Caco-2 (cell line): ENCODE data around the gene WDR59. TPM values are rescaled to one million over a fixed set of nuclear protein-coding genes. Genes with fewer than 3 reads are reported as not detected.

Experiments used
- Bru-seq: library from RNA; stranded (reverse); fragments of 400-500 nt; gene quantifications from one replicate; lab custom pipeline; 2021; lab: Mats Ljungman, UMichigan
- BruChase-seq, 2 experiments: library from RNA; stranded (reverse); fragments of 400-500 nt; gene quantifications; one replicate each; lab custom pipeline; 2021; lab: Mats Ljungman, UMichigan
- BruUV-seq: library from RNA; stranded (reverse); fragments of 400-500 nt; replicated peaks from 2 replicates; lab custom pipeline; 2021; lab: Mats Ljungman, UMichigan
- CTCF ChIA-PET: fragments of 300-600 bp; sonication (Branson Sonifier 250); formaldehyde crosslinking; loops from one replicate; lab custom pipeline; 2022; ENCODE audit warnings: antibody characterized with exemption; lab: Charles Lee
- POLR2A ChIA-PET: fragments of 300-600 bp; sonication (Branson Sonifier 250); formaldehyde crosslinking; loops from one replicate; lab custom pipeline; 2022; ENCODE audit warnings: antibody characterized with exemption; lab: Charles Lee
- DNase-seq, 2 experiments: peaks; one replicate each; pipeline versions ENCODE4 v3.0.0 to v3.0.0-alpha.2; 2020 to 2022
- H3K27me3 ChIP-seq: replicated peaks from 2 replicates; pipeline ENCODE4 v1.6.0; 2011; ENCODE audit warnings: low read length; ENCODE audit not compliant: control insufficient read depth, insufficient read depth
- H3K36me3 ChIP-seq: 2 replicates; pipeline ENCODE4 v1.5.1; 2011; ENCODE audit warnings: low read length; ENCODE audit not compliant: control insufficient read depth, insufficient read depth
- H3K4me1 ChIP-seq: fragments of 250-450 bp; sonication (Bioruptor Pico); 2 replicates; pipeline ENCODE4 v1.5.1; 2020; ENCODE audit warnings: mild to moderate bottlenecking
- H3K4me3 ChIP-seq: 2 replicates; pipeline ENCODE4 v1.5.1; 2011; ENCODE audit warnings: low read depth, mild to moderate bottlenecking, control low read depth, low read length
- H3K9me3 ChIP-seq: fragments of 250-450 bp; sonication (Bioruptor Pico); 2 replicates; pipeline ENCODE4 v1.5.1; 2020; ENCODE audit warnings: mild to moderate bottlenecking, moderate library complexity
- H3K27ac Mint-ChIP-seq: one replicate; pipeline ENCODE4 v1.8.0; 2022; ENCODE audit warnings: mixed read lengths; ENCODE audit not compliant: unreplicated experiment
- H3K27me3 Mint-ChIP-seq: one replicate; pipeline ENCODE4 v1.8.0; 2022; ENCODE audit warnings: mixed read lengths; ENCODE audit not compliant: insufficient read depth, unreplicated experiment
- H3K36me3 Mint-ChIP-seq: one replicate; pipeline ENCODE4 v1.8.0; 2022; ENCODE audit warnings: mild to moderate bottlenecking, mixed read lengths; ENCODE audit not compliant: insufficient read depth, unreplicated experiment
- H3K4me1 Mint-ChIP-seq: one replicate; pipeline ENCODE4 v1.8.0; 2022; ENCODE audit warnings: low read depth, mixed read lengths; ENCODE audit not compliant: unreplicated experiment
- H3K4me3 Mint-ChIP-seq: one replicate; pipeline ENCODE4 v1.8.0; 2022; ENCODE audit warnings: mild to moderate bottlenecking, moderate library complexity, mixed read lengths; ENCODE audit not compliant: unreplicated experiment
- H3K9me3 Mint-ChIP-seq: one replicate; pipeline ENCODE4 v1.8.0; 2022; ENCODE audit warnings: mixed read lengths; ENCODE audit not compliant: unreplicated experiment
- CTCF ChIP-seq, 2 experiments: fragments of 200-600 bp in 1 of 2; IDR thresholded peaks; 1 replicate in 1 of 2; 2 replicates in 1 of 2; pipeline versions ENCODE4 v1.5.1 to v1.8.0; 2011 to 2022; ENCODE audit warnings: antibody characterized with exemption in 1 of 2, control low read depth in 1 of 2, inconsistent platforms in 1 of 2, low read depth in 1 of 2, low read length in 1 of 2, mild to moderate bottlenecking in 1 of 2, moderate library complexity in 1 of 2; ENCODE audit not compliant: insufficient read depth in 1 of 2, severe bottlenecking in 1 of 2, unreplicated experiment in 1 of 2
- intact Hi-C: fragments of 100-400 bp; cut with micrococcal nuclease; formaldehyde crosslinking; loops from one replicate; pipeline ENCODE4 v1.10.0; 2022; ENCODE audit not compliant: unreplicated experiment
- long read RNA-seq: library from polyadenylated mRNA; stranded (forward); transcript quantifications from one replicate; pipeline ENCODE4 v2.0.0, GENCODE V29; 2022
- total RNA-seq: library from RNA; stranded (reverse); gene quantifications from 2 replicates; pipeline ENCODE4 v1.2.3, GENCODE V29; 2022

WDR59 gene, protein sequence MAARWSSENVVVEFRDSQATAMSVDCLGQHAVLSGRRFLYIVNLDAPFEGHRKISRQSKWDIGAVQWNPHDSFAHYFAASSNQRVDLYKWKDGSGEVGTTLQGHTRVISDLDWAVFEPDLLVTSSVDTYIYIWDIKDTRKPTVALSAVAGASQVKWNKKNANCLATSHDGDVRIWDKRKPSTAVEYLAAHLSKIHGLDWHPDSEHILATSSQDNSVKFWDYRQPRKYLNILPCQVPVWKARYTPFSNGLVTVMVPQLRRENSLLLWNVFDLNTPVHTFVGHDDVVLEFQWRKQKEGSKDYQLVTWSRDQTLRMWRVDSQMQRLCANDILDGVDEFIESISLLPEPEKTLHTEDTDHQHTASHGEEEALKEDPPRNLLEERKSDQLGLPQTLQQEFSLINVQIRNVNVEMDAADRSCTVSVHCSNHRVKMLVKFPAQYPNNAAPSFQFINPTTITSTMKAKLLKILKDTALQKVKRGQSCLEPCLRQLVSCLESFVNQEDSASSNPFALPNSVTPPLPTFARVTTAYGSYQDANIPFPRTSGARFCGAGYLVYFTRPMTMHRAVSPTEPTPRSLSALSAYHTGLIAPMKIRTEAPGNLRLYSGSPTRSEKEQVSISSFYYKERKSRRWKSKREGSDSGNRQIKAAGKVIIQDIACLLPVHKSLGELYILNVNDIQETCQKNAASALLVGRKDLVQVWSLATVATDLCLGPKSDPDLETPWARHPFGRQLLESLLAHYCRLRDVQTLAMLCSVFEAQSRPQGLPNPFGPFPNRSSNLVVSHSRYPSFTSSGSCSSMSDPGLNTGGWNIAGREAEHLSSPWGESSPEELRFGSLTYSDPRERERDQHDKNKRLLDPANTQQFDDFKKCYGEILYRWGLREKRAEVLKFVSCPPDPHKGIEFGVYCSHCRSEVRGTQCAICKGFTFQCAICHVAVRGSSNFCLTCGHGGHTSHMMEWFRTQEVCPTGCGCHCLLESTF
- total RNA-seq: 148 and 174 TPM in 2 replicates
- percentile 85 among the genes with signal in this experiment for Bru-seq, nascent RNA
- BruChase-seq, experiment 1, labeled RNA remaining after a 2-hour chase: percentile 89 among the genes with signal in this experiment
- percentile 87 among the genes with signal in this experiment for BruChase-seq, experiment 2, labeled RNA remaining after a 6-hour chase
- long read RNA-seq, full-length matches to known transcripts: 20 of 73 reads
- long read RNA-seq, partial matches to known transcripts: 27 of 73 reads
- long read RNA-seq, other reads (novel, unspliced or antisense): 26 of 73 reads

GRCh38 chr16:74984529-74985296, at the start of gene WDR59:
WDR59 (minus strand) TSS chr16:74985123; CDS start chr16:74985017, 106 bp downstream.
- Mint-ChIP-seq H3K4me3 (peak within 1 kb of the TSS; percentile 80), H3K36me3 (peaks cover 26% of the 10 kb centered on the region), H3K27me3 (no peaks in the 10 kb centered on the region), H3K27ac (peak within 1 kb of the TSS; percentile 85), H3K4me1 (peaks cover 8% of the 10 kb centered on the region), H3K9me3 (no peaks in the 10 kb centered on the region)
- H3K36me3 ChIP-seq: peaks cover 1% of the 10 kb centered on the region; the same call in 1 of the 2 replicates
- BruUV-seq: TSS peak; percentile 69
- H3K4me3 ChIP-seq: peak within 1 kb of the TSS; percentile 84
- intact Hi-C loops: no loop called here
- peak; percentile 100 for DNase-seq
- peaks cover 35% of the 10 kb centered on the region for H3K4me1 ChIP-seq
- no peaks in the 10 kb centered on the region for H3K27me3 ChIP-seq
- H3K9me3 ChIP-seq: no peaks in the 10 kb centered on the region
- no peak for TF ChIP-seq CTCF (IDR thresholded peaks at IDR 0.05; ENCODE audit: insufficient read depth in 1 of 2, low read depth in 1 of 2, low read length in 1 of 2, severe bottlenecking in 1 of 2, unreplicated experiment in 1 of 2)
- POLR2A ChIA-PET: interaction anchor here (0.5 to 1.2 kb wide), 10 partner anchors 14 to 449 kb away, joined by 3 to 18 read pairs (median 6); partner anchors contain the start of genes CFDP1 and ZNRF1
- CTCF ChIA-PET: interaction anchor here (0.5 to 1.6 kb wide), 18 partner anchors 9 to 533 kb away, joined by 3 to 24 read pairs (median 4); partner anchors contain the start of genes FA2H and ZNRF1

- TF ChIP-seq CTCF (IDR thresholded peaks at IDR 0.05; ENCODE audit: insufficient read depth in 1 of 2, low read depth in 1 of 2, low read length in 1 of 2, severe bottlenecking in 1 of 2, unreplicated experiment in 1 of 2): no peak
- Mint-ChIP-seq H3K36me3 (peaks cover 33% of the 10 kb centered on the region), H3K9me3 (peaks cover 22% of the 10 kb centered on the region), H3K27me3 (no peaks in the 10 kb centered on the region), H3K4me1 (no peaks in the 10 kb centered on the region), H3K4me3 (no peak overlapping the region), H3K27ac (no peak overlapping the region)
- H3K27me3 ChIP-seq: no peaks in the 10 kb centered on the region
- BruUV-seq: no TSS peak
- H3K4me1 ChIP-seq: peaks cover 26% of the 10 kb centered on the region
- peaks cover 1% of the 10 kb centered on the region for H3K36me3 ChIP-seq
- no peak overlapping the region for H3K4me3 ChIP-seq
- intact Hi-C loops: no loop called here
- POLR2A ChIA-PET: interaction anchor here (1.0 kb wide), 1 partner anchor 34 kb away, joined by 6 read pairs; no protein-coding TSS in a partner anchor
- peaks cover 3% of the 10 kb centered on the region; the same call in 1 of the 2 replicates for H3K9me3 ChIP-seq
- DNase-seq: no peak
- CTCF ChIA-PET: no interaction called here
Observed at GRCh38 chr16:75032655-75033054, 47.7 kb upstream of the WDR59 start.
